ENCODE measurements around the gene BRWD1.

DNA sequence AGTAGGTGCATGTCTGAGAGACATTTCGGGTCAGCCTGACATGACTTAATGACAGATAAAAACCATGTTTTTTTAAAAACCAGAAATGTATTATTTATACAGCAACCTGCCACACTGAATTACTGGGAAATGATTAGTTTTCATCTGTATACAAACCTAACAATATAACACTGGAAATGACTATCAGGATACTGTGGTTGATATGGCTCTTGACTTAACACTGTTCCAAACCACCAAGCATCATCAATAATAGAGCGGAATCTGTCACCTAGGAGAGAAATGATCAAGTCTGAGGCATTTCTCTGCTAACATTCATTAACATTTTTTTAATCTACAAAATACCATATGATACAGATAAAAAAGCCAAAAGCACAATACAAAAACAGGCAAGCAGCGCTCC, 88.5 kb downstream of the BRWD1 start:
- TF ChIP-seq CTCF (IDR thresholded peaks at IDR 0.05; ENCODE audit: borderline replicate concordance, extremely low read depth, low read length, poor library complexity, severe bottlenecking) (no peak), EZH2 (IDR thresholded peaks at IDR 0.05; ENCODE audit: borderline replicate concordance, low read depth, low read length, severe bottlenecking) (no peak)
